Cardiac fibroblast (primary cell): ENCODE measurements around the gene ZFP92.
"Not testable (repeated sequence)": the region's sequence is repeated elsewhere in the genome, so short reads cannot be mapped to it uniquely, and the experiment has no call there.

Source experiments
- DNase-seq, 2 donors: peaks; one replicate each; pipeline versions ENCODE4 v3.0.0 to v3.0.0-alpha.2; 2010; ENCODE audit warnings: low read depth in 2 of 2
- H3K4me3 ChIP-seq, 2 donors: replicated peaks in 1 of 2; 1 replicate in 1 of 2; 2 replicates in 1 of 2; pipeline ENCODE4 v1.5.1; 2011; ENCODE audit warnings: low read depth in 2 of 2, low read length in 2 of 2, mild to moderate bottlenecking in 2 of 2, moderate library complexity in 1 of 2
- CTCF ChIP-seq: IDR thresholded peaks from one replicate; pipeline ENCODE4 v1.5.1; 2011; ENCODE audit warnings: low read depth, mild to moderate bottlenecking, low read length, inconsistent platforms

The ZFP92 gene

DNA sequence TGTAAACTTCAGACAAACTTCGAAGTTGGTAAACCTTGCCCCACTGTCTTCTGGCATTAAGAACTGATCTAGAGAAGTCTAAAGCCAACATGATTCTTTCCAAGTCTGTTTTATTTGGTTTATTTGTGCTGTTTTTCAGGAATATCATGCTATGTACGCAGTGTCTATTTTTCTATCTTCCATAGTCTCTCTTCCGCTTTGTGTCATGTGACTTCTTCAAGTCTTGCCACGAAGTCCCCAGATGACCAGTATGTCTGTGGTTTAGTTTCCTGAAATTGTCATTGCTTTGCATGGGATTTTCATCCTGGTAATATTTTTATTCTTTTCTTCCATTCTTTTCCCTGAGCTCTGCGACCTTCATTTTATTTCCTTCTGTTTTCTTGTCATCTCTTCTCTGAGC lies 25.2 kb upstream of the ZFP92 start:
- no peak for DNase-seq
- no peak overlapping the region for H3K4me3 ChIP-seq
- no peak for TF ChIP-seq CTCF

DNA sequence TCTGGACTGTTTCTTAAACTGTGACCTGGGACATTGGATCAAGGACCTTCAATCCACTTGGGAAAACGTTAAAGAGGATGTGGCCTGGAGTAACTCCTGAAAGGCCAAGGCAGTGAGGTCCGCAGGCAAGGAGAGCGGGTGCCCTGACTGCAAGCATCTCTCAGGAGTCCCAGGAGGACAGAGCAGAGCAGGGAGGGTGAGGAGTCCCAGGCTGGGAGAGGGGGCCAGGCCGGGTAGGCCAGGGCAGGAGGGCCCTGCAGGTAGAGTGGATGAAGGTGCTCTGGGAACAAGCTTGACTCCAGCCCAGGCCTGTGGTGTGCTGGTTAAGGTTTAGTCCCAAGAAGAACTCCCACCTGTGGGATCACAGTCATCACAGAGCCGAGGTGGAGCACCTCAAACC lies 23.9 kb upstream of the ZFP92 start:
- no peak overlapping the region for H3K4me3 ChIP-seq
- no peak for TF ChIP-seq CTCF
- no peak for DNase-seq

DNA sequence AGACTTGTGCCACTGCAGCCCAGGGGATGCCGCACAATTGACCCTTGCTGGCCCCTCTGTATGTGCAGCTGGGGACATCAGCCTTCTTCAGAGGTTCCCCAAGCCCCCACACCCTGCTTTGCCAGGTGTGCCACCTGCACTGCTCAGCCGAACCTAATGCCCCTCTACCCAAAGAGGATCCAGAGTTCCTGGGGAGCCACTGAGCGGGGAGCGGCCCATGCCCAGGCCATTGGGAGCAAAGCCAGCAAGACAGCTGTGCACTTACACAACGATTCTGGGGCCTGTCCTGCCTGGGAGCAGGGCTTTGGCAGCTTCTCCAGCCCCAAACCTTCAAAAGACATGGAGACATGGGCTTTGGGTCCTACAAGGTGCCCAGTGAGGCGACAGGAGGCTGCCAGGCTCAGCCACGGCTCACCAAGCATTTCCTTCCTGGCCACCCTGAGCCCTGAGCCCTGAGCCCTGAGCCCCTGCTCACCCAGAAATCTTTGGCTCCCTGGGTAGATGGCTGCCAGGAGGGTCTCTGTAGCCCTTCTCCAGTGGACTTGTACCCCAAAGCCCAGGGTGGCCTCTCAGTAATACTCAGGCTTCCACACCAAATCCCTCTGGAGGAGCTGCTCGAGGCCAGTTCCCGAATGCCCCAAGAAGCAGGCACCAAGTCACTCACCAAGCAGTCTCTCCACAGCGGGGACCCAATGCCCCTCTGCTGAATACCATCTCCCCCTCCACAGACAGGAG lies 23.1 kb upstream of the ZFP92 start:
- H3K4me3 ChIP-seq, result no peak overlapping the region
- no peak for DNase-seq
- no peak for TF ChIP-seq CTCF

DNA sequence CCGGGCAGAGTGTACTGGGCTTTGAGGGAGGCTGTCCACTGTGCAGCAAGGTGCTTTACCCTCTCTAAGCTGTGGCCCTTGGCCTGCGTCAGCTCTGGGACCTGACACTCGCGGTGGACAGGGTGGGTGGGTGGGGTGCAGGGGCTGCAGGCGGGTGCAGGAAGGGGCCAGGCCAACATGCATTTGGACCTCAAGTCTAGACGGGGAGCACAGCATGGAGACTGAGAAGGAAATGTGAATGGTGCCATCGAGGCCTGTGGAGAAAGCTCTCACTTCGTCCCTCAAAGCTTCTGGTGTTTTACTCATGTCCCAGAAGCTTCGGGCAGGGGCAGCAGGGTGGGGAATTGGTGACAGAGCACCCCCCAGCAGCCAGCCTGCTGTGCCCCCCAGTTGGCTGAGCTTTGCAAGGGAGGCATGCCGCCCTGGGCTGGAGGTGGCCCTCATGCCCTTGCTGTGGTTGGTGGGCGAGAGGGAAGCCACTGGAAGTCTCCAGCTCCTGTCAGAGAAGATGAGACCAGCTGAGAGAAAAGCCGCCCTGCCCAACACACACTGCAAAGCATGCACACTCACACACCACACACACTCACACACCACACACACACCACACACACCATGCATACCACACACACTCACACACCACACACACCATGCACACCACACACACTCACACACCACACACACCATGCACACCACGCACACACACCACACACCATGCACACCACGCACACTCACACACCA lies 22.4 kb upstream of the ZFP92 start:
- no peak for TF ChIP-seq CTCF
- DNase-seq, result no peak
- no peak overlapping the region for H3K4me3 ChIP-seq

- not testable (repeated sequence) for H3K4me3 ChIP-seq, DNase-seq
Observed at GRCh38 chrX:153389460-153389768, 21.9 kb upstream of the ZFP92 start.

DNA sequence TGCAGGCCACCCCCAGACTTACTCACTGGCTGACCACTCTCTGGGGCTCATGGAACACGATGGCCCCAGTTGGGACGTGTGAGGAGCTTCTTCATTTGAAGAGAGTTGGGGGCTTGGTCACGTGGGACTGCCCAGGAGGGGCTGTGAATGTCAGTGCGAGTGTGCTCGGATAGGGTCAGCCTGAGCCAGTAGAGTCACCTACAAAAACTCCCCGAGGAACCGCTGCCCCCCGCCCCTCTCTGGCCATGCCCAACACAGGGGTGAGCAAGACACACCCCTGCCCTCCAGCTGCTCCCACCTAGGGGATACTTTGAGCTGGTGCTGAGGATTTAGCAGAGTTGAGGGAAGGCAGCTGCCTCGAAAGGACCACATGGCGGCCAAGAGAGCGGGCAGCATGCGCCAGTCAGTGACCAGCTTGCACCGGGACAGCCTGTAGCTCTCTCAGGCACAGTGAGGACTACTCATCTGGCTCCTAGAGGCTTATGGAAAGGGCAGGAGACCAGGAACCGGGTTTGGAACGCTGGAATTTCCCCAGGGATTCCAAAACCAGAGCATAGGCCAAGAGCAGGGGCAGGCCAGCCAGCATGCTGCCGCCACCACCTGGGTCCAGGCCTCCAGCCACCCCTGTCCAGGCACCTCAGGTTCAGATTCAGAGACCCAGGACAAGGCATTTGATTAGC lies 18.5 kb upstream of the ZFP92 start:
- DNase-seq, result no peak
- no peak overlapping the region for H3K4me3 ChIP-seq
- TF ChIP-seq CTCF, result no peak

DNA sequence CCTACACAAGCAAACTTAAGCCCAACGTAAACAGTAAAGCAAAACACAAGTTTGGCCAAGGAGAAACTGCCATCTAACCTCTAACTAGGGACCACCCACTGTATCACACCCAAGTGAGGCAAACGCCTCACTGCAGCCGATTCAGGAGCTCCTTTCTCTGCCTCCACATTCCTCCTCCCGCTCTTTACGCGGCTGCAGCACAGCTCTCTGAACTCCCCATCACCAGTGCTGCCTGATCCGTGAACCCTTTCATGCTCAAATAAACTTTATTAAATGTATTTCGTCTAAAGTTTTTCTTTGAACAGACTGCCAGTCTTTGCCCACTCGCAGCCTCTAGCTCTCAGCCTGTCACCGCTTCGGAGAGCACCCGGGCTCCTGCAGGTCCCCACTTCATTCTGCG lies 16.7 kb upstream of the ZFP92 start:
- TF ChIP-seq CTCF, result no peak
- no peak for DNase-seq
- H3K4me3 ChIP-seq, result no peak overlapping the region
